ENCODE results near the gene ALDH3A1. TPM values are rescaled to one million over a fixed set of nuclear protein-coding genes. Genes with fewer than 3 reads are reported as not detected.

Gene ALDH3A1
- polyA plus RNA-seq, 2 of the 4 experiments (the other 2 are of a cell fraction) = 959 to 1,190 TPM

- TF ChIP-seq REST (IDR thresholded peaks at IDR 0.05) (no peak), SMC3 (IDR thresholded peaks at IDR 0.05) (peak; percentile 34; the same call in 1 of the 3 replicates), TFCP2L1 (CRISPR knock-in tag; IDR thresholded peaks at IDR 0.05) (no peak), HES2 (IDR thresholded peaks at IDR 0.05) (no peak), ZNF302 (CRISPR knock-in tag; IDR thresholded peaks at IDR 0.05) (no peak), USF2 (IDR thresholded peaks at IDR 0.05) (no peak), HOXB5 (CRISPR knock-in tag; IDR thresholded peaks at IDR 0.05) (no peak), FOSL2 (IDR thresholded peaks at IDR 0.05) (no peak), FOSL2 (CRISPR knock-in tag; IDR thresholded peaks at IDR 0.05) (no peak), JUNB (IDR thresholded peaks at IDR 0.05) (no peak), POLR2AphosphoS2 (conservative IDR thresholded peaks at IDR 0.05; ENCODE audit: low read length) (no peak), FOXS1 (CRISPR knock-in tag; IDR thresholded peaks at IDR 0.05) (no peak), PHF8 (IDR thresholded peaks at IDR 0.05; ENCODE audit: borderline replicate concordance, low read depth) (no peak), MAFK (IDR thresholded peaks at IDR 0.05; ENCODE audit: partially characterized antibody) (peak; percentile 61), CTCF (IDR thresholded peaks at IDR 0.05) (peak; percentile 43), SREBF2 (IDR thresholded peaks at IDR 0.05) (no peak), RAD21 (conservative IDR thresholded peaks at IDR 0.05 in 1 of 2, IDR thresholded peaks at IDR 0.05 in 1 of 2) (peak; percentile 62 to 75)
These were observed 29.3 kb downstream of the ALDH3A1 start (continued) for GRCh38 chr17:19718613-19719354.

- ChIA-PET CTCF (interaction anchor here (0.8 to 12.9 kb wide), 17 partner anchors 9 to 355 kb away, joined by 3 to 145 read pairs (median 6); no protein-coding TSS in a partner anchor), POLR2A (interaction anchor here (1.8 kb wide), 1 partner anchor 70 kb away, joined by 10 read pairs; the partner anchor contains the start of gene ALDH3A2)
- WGBS (ENCODE audit: missing lambda C conversion rate) = 88% methylated on average over 12 of the region's 12 CpGs
- ATAC-seq (no peak), DNase-seq (ENCODE audit: low read depth in 1 of 2, low spot score in 1 of 2) (no peak), FAIRE-seq (no peak)
- Histone ChIP-seq H3K27ac (peak overlapping the region; percentile 18 to 82; a peak in 4 of 6 replicates), H3K9me3 (no peaks in the 10 kb centered on the region), H3K4me3 (no peak overlapping the region), H3K4me2 (peak overlapping the region; percentile 53; the same call in 1 of the 3 replicates), H3K4me1 (peaks cover 55% of the 10 kb centered on the region)
- TF ChIP-seq HEYL (CRISPR knock-in tag; IDR thresholded peaks at IDR 0.05) (no peak), E2F6 (IDR thresholded peaks at IDR 0.05; ENCODE audit: borderline replicate concordance, low read depth) (no peak), SMC3 (IDR thresholded peaks at IDR 0.05) (no peak), EHF (CRISPR knock-in tag; IDR thresholded peaks at IDR 0.05) (no peak)
These were observed 30.0 kb downstream of the ALDH3A1 start for GRCh38 chr17:19718041-19718612.

Measured in A549 (cell line).